Neural progenitor cell (in vitro differentiated cells): ENCODE results near the gene LCTL. TPM values are rescaled to one million over a fixed set of nuclear protein-coding genes. Genes with fewer than 3 reads are reported as not detected.
A peak's percentile ranks its signal among the peaks of the same experiment; 100 is the strongest.

Experiments used
- DNase-seq: peaks from one replicate; pipeline ENCODE4 v3.0.0-alpha.2; 2016; ENCODE audit warnings: low spot score
- H2AFZ ChIP-seq: fragments of 200-600 bp; sonication (generic); replicated peaks from 2 replicates; pipeline ENCODE4 v1.6.1; 2016; ENCODE audit warnings: antibody characterized with exemption
- H3F3A ChIP-seq: fragments of 200-600 bp; sonication (generic); 2 replicates; pipeline ENCODE4 v1.6.1; 2016; ENCODE audit warnings: antibody characterized with exemption, low read depth
- H3K27ac ChIP-seq: fragments of 200-600 bp; sonication (generic); 2 replicates; pipeline ENCODE4 v1.5.1; 2016; ENCODE audit warnings: mild to moderate bottlenecking
- H3K27me3 ChIP-seq: fragments of 200-600 bp; sonication (generic); 2 replicates; pipeline ENCODE4 v1.6.1; 2016; ENCODE audit warnings: mild to moderate bottlenecking, moderate library complexity
- H3K36me3 ChIP-seq: fragments of 200-600 bp; sonication (generic); 2 replicates; pipeline ENCODE4 v1.5.1; 2016
- H3K4me1 ChIP-seq: fragments of 200-600 bp; sonication (generic); 2 replicates; pipeline ENCODE4 v1.6.1; 2016; ENCODE audit warnings: mixed run types
- H3K4me2 ChIP-seq: fragments of 200-600 bp; sonication (generic); 2 replicates; pipeline ENCODE4 v1.6.1; 2016
- H3K4me3 ChIP-seq: fragments of 200-600 bp; sonication (generic); 2 replicates; pipeline ENCODE4 v1.5.1; 2016
- H3K79me2 ChIP-seq: fragments of 200-600 bp; sonication (generic); 2 replicates; pipeline ENCODE4 v1.6.1; 2016; ENCODE audit warnings: low read depth
- H3K9ac ChIP-seq: fragments of 200-600 bp; sonication (generic); 2 replicates; pipeline ENCODE4 v1.6.1; 2016
- H3K9me3 ChIP-seq: fragments of 200-600 bp; sonication (generic); 2 replicates; pipeline ENCODE4 v1.5.1; 2016; ENCODE audit warnings: low read depth
- H4K20me1 ChIP-seq: fragments of 200-600 bp; sonication (generic); 2 replicates; pipeline ENCODE4 v1.6.1; 2016; ENCODE audit warnings: low read depth
- H3K27ac Mint-ChIP-seq: 3 replicates; pipeline ENCODE4 v1.8.0; 2021; ENCODE audit warnings: mixed read lengths
- H3K27me3 Mint-ChIP-seq: 2 replicates; pipeline ENCODE4 v1.8.0; 2022; ENCODE audit warnings: low read depth, mild to moderate bottlenecking, inconsistent platforms, moderate library complexity, mixed read lengths; ENCODE audit not compliant: insufficient read depth
- H3K36me3 Mint-ChIP-seq: 3 replicates; pipeline ENCODE4 v1.8.0; 2021; ENCODE audit warnings: mixed read lengths
- H3K4me1 Mint-ChIP-seq: 3 replicates; pipeline ENCODE4 v1.8.0; 2021; ENCODE audit warnings: mixed read lengths
- H3K4me3 Mint-ChIP-seq: 3 replicates; pipeline ENCODE4 v1.8.0; 2021; ENCODE audit warnings: mild to moderate bottlenecking, moderate library complexity, mixed read lengths
- H3K9me3 Mint-ChIP-seq: 3 replicates; pipeline ENCODE4 v1.8.0; 2020; ENCODE audit warnings: mixed read lengths
- EZH2 ChIP-seq: fragments of 200-600 bp; sonication (generic); IDR thresholded peaks from 2 replicates; pipeline ENCODE4 v1.6.1; 2017; ENCODE audit warnings: antibody characterized with exemption, mild to moderate bottlenecking, moderate library complexity
- EZH2phosphoT487 ChIP-seq: fragments of 200-600 bp; sonication (generic); IDR thresholded peaks from 2 replicates; pipeline ENCODE4 v1.6.1; 2017; ENCODE audit warnings: antibody characterized with exemption
- total RNA-seq: library from RNA; depleted of rRNA; stranded (reverse); fragments of >200 nt; gene quantifications from 2 replicates; pipeline ENCODE4 v1.2.3, GENCODE V29; 2015; ENCODE audit warnings: low replicate concordance
- TF ChIP-seq, protein P1 (sequence below): fragments of 200-600 bp; sonication (generic); IDR thresholded peaks from 2 replicates; pipeline ENCODE4 v1.5.1; 2017; ENCODE audit warnings: antibody characterized with exemption, mild to moderate bottlenecking

Gene LCTL
- total RNA-seq, 1 donor from 2014 or later: 19.2 TPM

DNA sequence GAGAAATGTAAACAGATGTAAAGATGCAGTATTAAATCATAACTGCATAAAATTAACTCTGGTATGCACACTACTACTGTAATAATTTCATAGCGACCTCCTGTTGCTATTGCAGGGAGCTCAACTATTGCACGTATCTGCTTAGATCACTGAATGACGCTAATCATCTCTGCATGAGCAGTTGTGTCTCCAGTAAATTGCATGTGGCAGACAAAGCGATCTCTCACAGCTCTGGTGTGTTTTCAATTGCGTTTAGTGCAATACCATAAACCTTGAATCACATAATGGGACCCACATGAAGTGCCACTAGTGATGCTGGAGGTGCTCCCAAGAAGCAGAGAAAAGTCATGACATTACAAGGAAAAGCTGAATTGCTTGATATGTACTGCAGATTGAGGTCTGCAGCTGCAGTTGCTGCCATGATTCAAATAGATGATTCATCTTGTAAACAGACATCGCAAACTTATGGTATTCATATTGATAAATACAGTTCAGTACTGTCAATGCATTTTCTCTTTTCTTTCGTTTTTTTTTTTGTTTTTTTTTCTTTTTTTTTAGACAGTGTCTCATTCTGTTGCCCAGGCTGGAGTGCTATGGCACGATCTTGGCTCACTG lies 30.2 kb upstream of the LCTL start:
- Histone ChIP-seq H3K27me3 (no peaks in the 10 kb centered on the region), H3K79me2 (no peaks in the 10 kb centered on the region), H3K9me3 (no peaks in the 10 kb centered on the region), H4K20me1 (no peaks in the 10 kb centered on the region), H3K27ac (no peak overlapping the region), H3F3A (no peaks in the 10 kb centered on the region), H3K4me2 (no peak overlapping the region), H2AFZ (no peak overlapping the region), H3K36me3 (no peaks in the 10 kb centered on the region), H3K9ac (no peak overlapping the region), H3K4me3 (no peak overlapping the region), H3K4me1 (no peaks in the 10 kb centered on the region)
- Mint-ChIP-seq H3K27me3 (peaks cover 8% of the 10 kb centered on the region), H3K4me3 (no peak overlapping the region), H3K4me1 (peaks cover 8% of the 10 kb centered on the region), H3K9me3 (no peaks in the 10 kb centered on the region), H3K36me3 (no peaks in the 10 kb centered on the region), H3K27ac (no peak overlapping the region)
- no peak for DNase-seq
- TF ChIP-seq, protein P1, sequence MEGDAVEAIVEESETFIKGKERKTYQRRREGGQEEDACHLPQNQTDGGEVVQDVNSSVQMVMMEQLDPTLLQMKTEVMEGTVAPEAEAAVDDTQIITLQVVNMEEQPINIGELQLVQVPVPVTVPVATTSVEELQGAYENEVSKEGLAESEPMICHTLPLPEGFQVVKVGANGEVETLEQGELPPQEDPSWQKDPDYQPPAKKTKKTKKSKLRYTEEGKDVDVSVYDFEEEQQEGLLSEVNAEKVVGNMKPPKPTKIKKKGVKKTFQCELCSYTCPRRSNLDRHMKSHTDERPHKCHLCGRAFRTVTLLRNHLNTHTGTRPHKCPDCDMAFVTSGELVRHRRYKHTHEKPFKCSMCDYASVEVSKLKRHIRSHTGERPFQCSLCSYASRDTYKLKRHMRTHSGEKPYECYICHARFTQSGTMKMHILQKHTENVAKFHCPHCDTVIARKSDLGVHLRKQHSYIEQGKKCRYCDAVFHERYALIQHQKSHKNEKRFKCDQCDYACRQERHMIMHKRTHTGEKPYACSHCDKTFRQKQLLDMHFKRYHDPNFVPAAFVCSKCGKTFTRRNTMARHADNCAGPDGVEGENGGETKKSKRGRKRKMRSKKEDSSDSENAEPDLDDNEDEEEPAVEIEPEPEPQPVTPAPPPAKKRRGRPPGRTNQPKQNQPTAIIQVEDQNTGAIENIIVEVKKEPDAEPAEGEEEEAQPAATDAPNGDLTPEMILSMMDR: no peak
- no peak for TF ChIP-seq EZH2phosphoT487
- no peak for TF ChIP-seq EZH2

DNA sequence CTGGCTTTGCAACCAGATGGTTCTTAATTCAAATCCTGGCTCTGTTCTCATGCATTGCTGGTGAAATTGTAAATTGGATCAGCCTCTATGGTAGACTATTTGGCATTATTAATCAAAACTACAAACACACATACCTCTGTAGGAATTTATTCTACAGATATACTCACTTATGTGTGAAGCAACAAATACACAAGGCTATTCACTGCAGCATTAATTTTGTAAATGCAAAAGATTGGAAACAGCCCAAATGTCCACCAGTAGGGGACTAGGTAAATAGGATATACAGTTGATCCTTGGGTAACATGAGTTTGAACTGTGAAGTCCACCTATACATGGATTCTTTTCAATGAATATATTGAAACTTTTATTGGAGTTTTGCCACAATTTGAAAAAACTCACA lies 29.5 kb upstream of the LCTL start:
- Histone ChIP-seq H3K9ac (no peak overlapping the region), H3K4me1 (no peaks in the 10 kb centered on the region), H3K27ac (no peak overlapping the region), H3K79me2 (no peaks in the 10 kb centered on the region), H3K4me3 (no peak overlapping the region), H2AFZ (no peak overlapping the region), H4K20me1 (no peaks in the 10 kb centered on the region), H3F3A (no peaks in the 10 kb centered on the region), H3K4me2 (no peak overlapping the region), H3K9me3 (no peaks in the 10 kb centered on the region), H3K27me3 (no peaks in the 10 kb centered on the region), H3K36me3 (no peaks in the 10 kb centered on the region)
- DNase-seq: no peak
- no peaks in the 10 kb centered on the region for H3K9me3 Mint-ChIP-seq
- H3K36me3 Mint-ChIP-seq: no peaks in the 10 kb centered on the region
- H3K27me3 Mint-ChIP-seq: peaks cover 8% of the 10 kb centered on the region
- peaks cover 8% of the 10 kb centered on the region for H3K4me1 Mint-ChIP-seq
- no peak overlapping the region for H3K27ac Mint-ChIP-seq
- no peak for TF ChIP-seq EZH2
- no peak overlapping the region for H3K4me3 Mint-ChIP-seq

DNA sequence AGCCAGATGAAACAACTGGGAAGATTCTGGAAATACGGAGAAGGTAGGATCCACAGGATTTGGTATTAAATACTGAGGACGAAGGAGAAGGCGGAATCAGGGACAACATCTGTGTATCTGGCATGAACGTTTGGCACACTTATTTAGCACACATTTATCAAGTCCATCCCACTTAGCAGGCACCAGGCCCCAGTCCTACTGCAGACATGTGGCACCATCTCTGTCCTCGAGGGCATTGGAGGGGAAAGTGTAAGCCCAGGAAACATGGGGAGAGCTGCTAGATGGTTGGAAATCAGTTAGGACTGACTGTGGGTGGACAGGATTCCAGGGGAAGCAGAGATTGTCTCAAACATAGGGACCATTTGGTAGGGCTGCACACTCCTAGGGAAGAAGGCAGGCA lies 29.0 kb upstream of the LCTL start:
- peaks cover 8% of the 10 kb centered on the region for H3K4me1 Mint-ChIP-seq
- no peaks in the 10 kb centered on the region for H3K27me3 ChIP-seq
- H3K27me3 Mint-ChIP-seq: peaks cover 6% of the 10 kb centered on the region
- no peaks in the 10 kb centered on the region for H3K36me3 Mint-ChIP-seq
- no peak overlapping the region for H3K4me3 Mint-ChIP-seq
- no peak for DNase-seq
- H3K4me2 ChIP-seq: no peak overlapping the region
- TF ChIP-seq, protein P1: no peak
- TF ChIP-seq EZH2phosphoT487 (no peak), EZH2 (no peak)
- no peaks in the 10 kb centered on the region for H3F3A ChIP-seq
- H3K9ac ChIP-seq: no peak overlapping the region
- H3K4me1 ChIP-seq: no peaks in the 10 kb centered on the region
- H3K9me3 ChIP-seq: no peaks in the 10 kb centered on the region
- H3K4me3 ChIP-seq: no peak overlapping the region
- H3K27ac Mint-ChIP-seq: no peak overlapping the region
- H3K9me3 Mint-ChIP-seq: no peaks in the 10 kb centered on the region
- no peaks in the 10 kb centered on the region for H3K36me3 ChIP-seq
- H3K27ac ChIP-seq: no peak overlapping the region
- H2AFZ ChIP-seq: peak overlapping the region; percentile 34
- no peaks in the 10 kb centered on the region for H4K20me1 ChIP-seq
- H3K79me2 ChIP-seq: no peaks in the 10 kb centered on the region

DNA sequence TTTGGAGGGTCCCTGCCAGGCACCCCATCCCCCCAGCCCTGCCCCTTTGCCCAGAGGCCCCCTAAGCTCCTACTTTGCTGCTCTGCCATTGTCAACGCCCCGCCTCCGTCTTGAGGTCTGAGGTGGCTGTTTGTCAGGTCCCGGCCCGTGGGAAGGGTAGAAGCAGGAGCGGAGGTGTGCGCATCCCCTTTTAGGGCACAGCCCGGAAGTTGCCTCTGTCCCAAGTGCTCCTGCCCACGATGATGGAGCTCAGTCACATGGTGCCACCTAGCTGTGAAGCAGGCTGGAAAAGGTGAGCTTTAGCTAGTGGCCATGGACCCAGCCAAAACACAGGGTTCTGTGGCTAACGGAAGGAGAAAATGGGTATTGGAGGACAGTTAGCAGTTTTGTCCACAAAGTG lies 28.5 kb upstream of the LCTL start:
- H3K4me2 ChIP-seq: no peak overlapping the region
- H4K20me1 ChIP-seq: no peaks in the 10 kb centered on the region
- H3K4me1 ChIP-seq: no peaks in the 10 kb centered on the region
- H3K27me3 ChIP-seq: no peaks in the 10 kb centered on the region
- H2AFZ ChIP-seq: no peak overlapping the region
- Mint-ChIP-seq H3K27ac (no peak overlapping the region), H3K36me3 (no peaks in the 10 kb centered on the region), H3K27me3 (peaks cover 7% of the 10 kb centered on the region), H3K4me3 (no peak overlapping the region), H3K4me1 (peaks cover 8% of the 10 kb centered on the region), H3K9me3 (no peaks in the 10 kb centered on the region)
- no peak overlapping the region for H3K9ac ChIP-seq
- no peaks in the 10 kb centered on the region for H3F3A ChIP-seq
- no peak overlapping the region for H3K4me3 ChIP-seq
- H3K9me3 ChIP-seq: no peaks in the 10 kb centered on the region
- DNase-seq: no peak
- TF ChIP-seq, protein P1: no peak
- TF ChIP-seq EZH2phosphoT487: no peak
- TF ChIP-seq EZH2: no peak
- no peaks in the 10 kb centered on the region for H3K36me3 ChIP-seq
- no peaks in the 10 kb centered on the region for H3K79me2 ChIP-seq
- no peak overlapping the region for H3K27ac ChIP-seq
